Activated CD4-positive, alpha-beta T cell treated with anti-CD3 and anti-CD28 coated beads for 48 hours (primary cell): Measurements from ENCODE around the gene PSMD14.
"Not testable (repeated sequence)": the region's sequence is repeated elsewhere in the genome, so short reads cannot be mapped to it uniquely, and the experiment has no call there.

ENCODE experiments used
- DNase-seq: peaks from one replicate; pipeline ENCODE4 v3.0.0-alpha.2; 2020

PSMD14 gene

GRCh38 chr2:161308178-161308955 is at the start of gene PSMD14:
TSS of gene PSMD14 (plus strand) at chr2:161308425. CDS start at chr2:161318826, 10,401 bp downstream.
- peak; percentile 94 for DNase-seq

GRCh38 chr2:161265874-161266273 is 42.4 kb upstream of the PSMD14 start:
- DNase-seq: no peak

DNA sequence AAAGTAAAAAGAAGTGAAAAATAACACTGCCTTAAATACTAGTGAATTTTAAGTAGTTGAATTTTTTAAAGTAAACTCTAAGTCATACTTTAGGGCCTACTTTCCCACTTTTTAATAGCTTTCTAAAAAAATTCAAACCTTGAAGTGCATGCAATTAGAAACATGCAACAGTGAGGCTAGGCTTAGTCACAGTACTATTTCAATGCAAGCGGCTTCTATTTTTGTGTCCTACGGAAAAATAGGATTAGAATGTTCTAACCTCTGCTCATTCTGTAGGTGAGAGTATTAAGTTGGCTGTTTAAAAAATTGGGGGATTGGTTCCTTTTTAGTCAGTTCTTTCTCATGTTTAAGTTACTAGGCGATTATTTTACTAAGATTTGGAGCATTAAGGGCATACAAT is 39.1 kb upstream of the PSMD14 start:
- DNase-seq: no peak

DNA sequence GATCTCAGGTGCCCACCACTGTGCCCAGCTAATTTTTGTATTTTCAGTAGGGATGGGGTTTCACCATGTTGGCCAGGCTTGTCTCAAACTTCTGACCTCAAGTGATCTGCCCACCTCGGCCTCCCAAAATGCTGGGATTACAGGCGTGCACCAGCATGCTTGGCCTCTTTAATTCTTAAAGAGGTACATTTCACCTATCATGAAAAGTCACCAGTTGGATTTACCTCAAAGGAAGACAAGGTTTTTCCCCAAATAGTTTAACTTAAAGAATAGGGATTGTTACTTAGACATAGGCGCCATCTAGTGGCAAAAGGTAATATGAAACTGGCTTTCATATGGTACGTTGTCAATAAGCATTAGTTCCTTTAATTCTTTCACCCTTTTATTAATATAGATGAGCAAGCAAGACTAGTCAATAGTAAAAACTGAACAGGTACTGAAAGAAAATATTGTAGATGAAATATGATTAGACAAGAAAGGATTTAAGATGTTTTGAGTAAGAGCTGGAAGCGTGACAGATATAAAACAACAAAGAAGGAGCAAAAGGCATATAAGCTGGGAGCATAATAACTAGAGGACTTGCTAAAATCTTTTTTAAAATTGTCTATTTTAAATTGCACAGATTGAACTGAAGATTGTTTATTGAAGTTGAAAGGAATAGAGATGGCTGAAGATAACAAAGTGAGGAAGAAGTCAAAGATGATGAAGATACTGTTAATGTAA is 35.0 kb upstream of the PSMD14 start:
- DNase-seq: no peak

DNA sequence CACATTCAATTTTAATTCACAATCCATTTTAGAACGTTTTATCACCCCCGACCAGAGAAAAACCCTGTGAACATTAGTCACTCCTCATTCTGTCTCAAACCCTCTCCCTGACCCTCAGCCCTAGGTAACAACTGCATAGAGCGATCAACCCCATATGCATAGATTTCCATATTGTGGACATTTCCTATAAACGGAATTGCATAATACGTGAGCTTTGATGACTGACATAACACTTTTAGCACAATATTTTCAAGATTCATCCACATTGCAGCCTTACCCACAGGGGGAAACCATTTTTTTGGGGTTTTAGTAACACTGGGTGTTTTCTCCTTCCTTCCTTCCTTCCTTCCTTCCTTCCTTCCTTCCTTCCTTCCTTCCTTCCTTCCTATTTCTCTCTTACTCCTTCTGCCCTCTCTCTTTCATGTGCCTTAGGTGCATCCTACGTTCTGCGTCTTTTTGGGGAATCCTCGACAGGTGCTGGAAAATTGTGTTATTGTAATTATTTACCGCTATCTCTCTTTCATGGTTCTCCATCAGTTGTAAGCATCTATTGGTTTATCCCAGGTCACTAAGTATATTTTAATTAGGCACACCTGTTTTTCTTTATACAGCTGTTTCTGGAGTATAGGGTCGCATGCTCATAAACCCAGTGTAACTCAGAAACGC is 29.5 kb upstream of the PSMD14 start:
- not testable (repeated sequence) for DNase-seq

GRCh38 chr2:161279230-161279815 is 28.9 kb upstream of the PSMD14 start:
- DNase-seq: not testable (repeated sequence)

DNA sequence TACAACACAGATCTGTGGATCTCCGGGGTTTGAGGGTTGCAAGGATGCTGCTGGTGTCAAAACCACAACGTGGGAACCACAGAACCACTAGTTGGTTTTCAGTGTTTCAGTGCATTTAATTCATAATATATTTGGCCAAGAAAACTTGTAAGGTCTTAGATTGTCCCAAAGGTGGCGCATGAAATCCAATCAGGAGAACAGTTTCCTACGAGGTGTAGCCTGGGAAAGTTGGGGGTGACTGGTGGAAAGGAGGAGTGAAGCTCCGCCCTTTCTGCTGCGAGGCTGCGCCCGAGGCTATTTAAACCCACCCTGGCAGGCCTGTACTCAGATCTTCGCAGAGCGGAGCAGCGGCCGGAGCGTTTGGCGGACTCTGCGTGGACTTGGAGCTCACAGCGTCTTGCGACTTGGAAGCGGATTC is 27.3 kb upstream of the PSMD14 start:
- peak; percentile 47 for DNase-seq

DNA sequence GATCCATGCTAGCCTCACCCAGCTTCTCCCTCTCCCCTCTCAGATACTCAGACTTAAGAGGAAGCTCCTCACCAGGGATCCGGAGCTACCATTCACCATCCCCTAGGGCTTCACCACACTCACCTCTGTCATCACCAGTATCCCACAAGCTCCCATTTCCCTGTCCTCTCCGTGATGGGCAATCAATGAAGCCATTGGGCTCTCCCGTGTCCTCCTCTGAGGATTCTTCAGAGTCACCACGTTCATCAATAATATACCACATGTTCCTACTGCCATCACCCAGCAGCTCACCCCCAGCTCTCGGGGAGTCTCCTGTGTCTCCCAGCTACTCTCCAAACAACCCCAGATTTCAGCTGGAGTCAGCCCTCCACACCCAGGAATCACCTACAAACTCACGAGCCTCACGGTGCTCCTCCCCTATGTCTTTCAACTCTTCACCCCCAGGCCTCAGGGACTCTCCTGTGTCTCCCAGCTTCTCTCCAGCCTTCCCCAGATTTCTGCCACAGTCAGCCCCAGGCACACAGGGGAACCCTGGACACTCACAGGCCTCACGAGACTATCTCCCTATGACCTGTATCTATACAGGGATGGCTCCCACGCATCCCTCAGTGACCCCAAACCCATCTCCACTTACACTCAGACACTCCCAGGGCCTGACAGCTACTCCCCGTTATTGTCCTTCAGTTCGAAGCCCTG is 26.5 kb upstream of the PSMD14 start:
- not testable (repeated sequence) for DNase-seq

- not testable (repeated sequence) for DNase-seq
These were observed 25.9 kb upstream of the PSMD14 start for GRCh38 chr2:161282311-161282644.

DNA sequence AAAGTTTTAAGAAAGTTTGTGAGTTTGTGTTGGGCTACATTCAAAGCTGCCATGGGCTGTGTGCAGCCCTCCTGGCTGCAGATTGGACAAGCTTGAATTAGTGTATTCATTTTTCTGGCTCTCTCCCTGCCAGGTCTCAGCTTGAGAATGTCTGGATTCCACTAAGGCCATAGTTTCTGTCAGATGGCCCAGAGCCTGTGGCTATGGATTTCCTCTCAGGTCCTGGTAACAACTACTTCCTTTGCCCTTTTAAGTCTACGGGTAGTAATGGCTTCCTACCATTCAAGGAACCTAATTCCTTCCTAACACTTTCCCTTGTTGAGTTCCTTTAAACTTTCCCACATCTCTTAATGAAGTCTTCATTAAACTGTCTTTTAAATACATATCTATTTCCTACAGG is 24.3 kb upstream of the PSMD14 start:
- no peak for DNase-seq

DNA sequence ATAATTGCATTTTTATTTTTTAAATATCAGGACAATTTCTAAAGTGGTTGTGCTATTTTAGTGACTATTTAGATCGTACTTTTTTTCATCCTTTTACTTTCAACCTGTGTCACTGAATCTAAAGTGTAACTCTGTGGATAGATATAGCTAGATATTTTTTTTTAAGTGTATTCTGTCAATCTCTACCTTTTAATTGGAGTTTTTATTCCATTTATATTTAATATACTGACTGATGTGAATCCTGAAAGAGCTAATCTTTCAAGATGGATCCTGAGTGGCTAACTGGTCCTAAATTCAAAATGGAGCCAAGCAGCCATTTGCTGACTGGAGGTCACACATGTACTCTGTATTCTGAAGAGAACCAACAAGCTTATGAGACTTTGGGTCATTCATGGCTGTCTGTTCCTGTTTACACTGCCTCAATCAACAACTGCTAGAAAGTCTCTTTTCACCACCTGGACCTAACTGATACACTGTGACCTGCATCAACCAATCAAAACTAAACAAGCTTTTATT is 4.6 kb upstream of the PSMD14 start:
- DNase-seq: no peak

DNA sequence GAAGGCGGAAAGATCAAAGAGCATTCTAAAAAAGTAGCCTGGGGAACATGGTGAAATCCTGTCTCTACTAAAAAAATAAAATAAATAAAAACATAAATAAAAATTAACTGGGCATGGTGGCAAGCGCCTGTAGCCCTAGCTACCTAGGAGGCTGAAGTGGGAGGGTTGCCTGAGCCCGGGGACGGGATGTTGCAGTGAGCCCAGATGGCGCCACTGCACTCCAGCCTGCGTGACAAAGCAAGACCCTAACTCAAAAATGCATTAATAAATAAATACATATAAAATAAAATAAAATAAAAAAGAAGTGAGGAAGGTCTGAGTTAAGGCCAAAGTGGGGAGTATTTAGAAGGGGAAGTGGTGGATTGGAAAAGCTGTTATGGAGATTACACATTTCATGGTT is 1.3 kb upstream of the PSMD14 start:
- DNase-seq: no peak

GRCh38 chr2:161307676-161308075 is 549 bp upstream of the PSMD14 start:
- no peak for DNase-seq

DNA sequence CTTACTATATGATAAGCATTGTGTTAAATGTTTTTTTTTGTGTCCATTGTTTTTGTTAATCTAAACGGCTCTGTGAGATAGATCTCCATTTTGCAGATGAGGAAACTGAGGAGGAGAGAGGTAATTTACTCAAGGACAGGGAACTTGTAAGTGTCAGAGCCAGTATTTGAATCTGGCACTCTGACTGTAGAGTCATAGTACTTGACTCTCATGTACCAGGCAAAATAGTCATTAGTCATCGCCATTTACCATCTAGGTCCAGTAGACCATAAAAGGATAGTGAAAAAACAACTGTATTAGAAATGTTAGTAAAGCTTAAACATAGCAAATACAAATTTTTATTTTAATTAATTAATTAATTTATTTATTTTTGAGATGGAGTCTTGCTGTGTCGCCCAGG is 4.8 kb downstream of the PSMD14 start:
- DNase-seq: no peak

GRCh38 chr2:161315380-161315779 is 7.2 kb downstream of the PSMD14 start:
- DNase-seq: no peak

DNA sequence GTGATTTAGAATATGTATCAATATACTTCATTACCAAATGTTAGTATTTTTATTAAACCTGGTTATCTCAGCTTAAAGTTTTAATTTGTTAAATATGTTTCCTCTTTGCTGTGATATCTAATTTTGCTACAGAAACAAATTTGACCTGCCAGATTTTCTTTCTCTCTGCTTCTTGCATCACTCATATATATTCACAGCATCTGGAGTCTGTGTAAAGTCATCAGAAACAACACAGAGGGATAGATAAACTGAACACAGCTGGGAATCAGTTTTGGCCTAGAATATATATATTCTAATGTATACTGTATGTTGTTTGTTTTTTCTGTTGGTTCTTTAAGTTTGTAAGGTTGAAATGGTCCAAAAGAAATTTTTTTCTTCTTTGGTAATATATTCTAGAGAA is 8.5 kb downstream of the PSMD14 start:
- DNase-seq: no peak

DNA sequence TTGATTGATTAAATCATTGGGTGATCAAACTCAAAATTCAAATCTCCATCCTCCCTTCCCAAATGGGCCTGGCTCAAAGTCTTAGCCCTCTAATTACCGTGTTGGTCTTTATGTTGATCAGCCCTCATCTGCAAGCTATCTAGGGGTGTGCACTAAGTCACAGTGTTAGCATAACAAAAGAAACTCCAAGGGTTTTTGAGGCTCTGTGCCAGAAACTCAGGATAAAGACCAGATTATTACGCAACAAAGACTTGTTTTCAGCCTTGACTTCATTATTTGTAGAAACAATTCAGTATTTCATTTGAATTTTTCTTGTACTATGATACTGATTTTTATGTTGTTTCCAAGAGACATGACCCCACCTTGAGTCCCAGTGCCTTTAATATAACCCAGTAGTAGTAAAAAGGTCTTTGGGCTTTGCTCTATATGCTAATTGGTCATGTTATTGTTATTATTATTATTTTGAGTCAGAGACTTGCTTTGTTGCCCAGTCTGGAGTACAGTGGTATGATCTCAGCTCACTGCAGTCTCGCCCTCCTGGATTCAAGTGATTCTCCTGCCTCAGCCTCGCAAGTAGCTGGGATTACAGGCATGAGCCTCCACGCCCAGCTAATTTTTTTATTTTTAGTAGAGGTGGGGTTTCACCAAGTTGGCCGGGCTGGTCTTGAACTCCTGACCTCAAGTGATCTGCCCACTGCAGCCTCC is 13.9 kb downstream of the PSMD14 start:
- DNase-seq: no peak

DNA sequence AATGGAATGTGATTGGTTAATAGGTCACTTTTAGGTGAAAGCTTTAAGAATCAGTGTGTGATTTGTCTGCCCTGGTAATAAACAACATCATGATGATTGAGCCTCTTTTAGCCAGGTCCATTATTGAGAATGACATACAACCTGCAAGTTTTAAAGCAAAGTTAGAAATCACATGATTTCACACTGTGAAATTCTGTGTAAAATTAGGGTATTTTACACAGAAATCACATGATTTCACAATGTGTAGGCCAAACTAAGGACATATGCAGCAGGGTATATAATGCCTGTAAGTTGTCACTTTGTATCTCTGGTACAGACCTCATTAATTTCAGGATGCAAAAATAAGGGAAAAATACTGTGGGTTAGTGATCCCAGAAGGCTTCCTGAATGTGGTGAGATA is 16.7 kb downstream of the PSMD14 start:
- DNase-seq: no peak

- DNase-seq: no peak
These were observed 19.4 kb downstream of the PSMD14 start for GRCh38 chr2:161327582-161327981.

GRCh38 chr2:161332371-161332967 is 24.2 kb downstream of the PSMD14 start:
- DNase-seq: no peak

- no peak for DNase-seq
These were observed 27.4 kb downstream of the PSMD14 start for GRCh38 chr2:161335626-161336025.

DNA sequence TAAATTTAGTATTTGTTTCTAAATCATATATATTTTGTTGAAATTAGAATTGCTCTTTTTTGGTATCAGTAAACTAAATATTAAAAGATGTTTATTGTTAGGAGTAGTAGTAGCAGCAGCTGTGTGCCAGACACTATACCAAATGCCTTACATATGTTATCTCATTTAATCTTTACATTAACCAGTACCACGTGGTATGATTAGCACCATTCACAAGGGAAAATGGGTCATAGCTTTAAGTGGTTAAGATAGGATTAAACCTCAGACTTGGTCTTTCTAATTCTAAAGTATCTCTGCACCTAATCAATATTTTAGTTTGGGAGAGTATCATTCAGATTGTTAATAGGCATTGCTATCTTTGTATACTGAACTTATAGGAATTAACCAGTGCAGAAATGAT is 29.0 kb downstream of the PSMD14 start:
- DNase-seq: no peak
